Astrocyte (in vitro differentiated cells and primary cell): ENCODE data around the gene ABITRAM.

Experiments used
- CTCF ChIP-seq: IDR thresholded peaks from 2 replicates; pipeline ENCODE4 v1.5.1; 2011; ENCODE audit warnings: low read depth, mild to moderate bottlenecking, inconsistent platforms, low read length, moderate library complexity; ENCODE audit not compliant: insufficient read depth
- EZH2 ChIP-seq: IDR thresholded peaks from 2 replicates; pipeline ENCODE4 v1.6.1; 2012; ENCODE audit warnings: mild to moderate bottlenecking, low read length, inconsistent platforms; ENCODE audit not compliant: insufficient read depth

DNA sequence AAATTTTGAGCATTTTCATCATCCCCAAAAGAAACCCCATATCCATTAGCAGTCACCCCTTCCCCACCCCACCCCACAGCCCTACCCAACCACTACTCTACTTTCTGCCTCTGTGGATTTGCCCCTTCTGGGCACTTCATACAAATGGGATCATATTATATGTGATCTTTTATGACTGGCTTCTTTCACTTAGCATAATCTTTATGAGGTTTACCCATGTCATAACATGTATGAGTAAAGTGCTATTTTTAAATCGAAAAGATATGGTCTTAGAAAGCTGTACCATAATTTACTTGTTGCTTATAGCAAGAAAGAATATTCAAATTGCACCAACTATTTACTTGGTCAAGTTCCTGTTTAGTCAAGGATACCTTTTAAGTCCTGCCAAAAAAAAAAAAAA is 13.0 kb upstream of the ABITRAM start:
- no peak for TF ChIP-seq CTCF
- no peak for TF ChIP-seq EZH2
